ENCODE results near the gene IRF7. TPM values are rescaled to one million over a fixed set of nuclear protein-coding genes. Genes with fewer than 3 reads are reported as not detected.
A peak's percentile ranks its signal among the peaks of the same experiment; 100 is the strongest.

Gene IRF7
- total RNA-seq (17.7 and 24.7 TPM in 2 replicates), polyA plus RNA-seq (13.0 and 17.0 TPM in 2 replicates)

GRCh38 chr11:615504-616319, at the start of gene IRF7:
Gene IRF7, minus strand, starts transcription at chr11:615950. Its CDS starts 586 bp downstream, at chr11:615364.
- Histone ChIP-seq H3K27ac (peak within 1 kb of the TSS; percentile 64), H3K9me3 (ENCODE audit: low read depth) (no peaks in the 10 kb centered on the region), H3K27me3 (no peaks in the 10 kb centered on the region), H3K4me3 (peak within 1 kb of the TSS; percentile 70), H3K36me3 (peaks cover 19% of the 10 kb centered on the region), H3K4me1 (ENCODE audit: low read depth) (peaks cover 15% of the 10 kb centered on the region)
- no peak for TF ChIP-seq CTCF (IDR thresholded peaks at IDR 0.05; ENCODE audit: low read depth, low read length)
- DNase-seq (ENCODE audit: low read depth in 1 of 2, low spot score in 1 of 2) = peak; percentile 94 to 96

GRCh38 chr11:665062-665703, 49.4 kb upstream of the IRF7 start:
- H3K36me3 ChIP-seq = peaks cover 2% of the 10 kb centered on the region
- H3K27ac ChIP-seq = no peak overlapping the region
- H3K4me3 ChIP-seq = no peak overlapping the region
- DNase-seq (ENCODE audit: low read depth in 1 of 2, low spot score in 1 of 2) = peak in 1 of 2 donors; percentile 8
- peaks cover 8% of the 10 kb centered on the region for H3K4me1 ChIP-seq (ENCODE audit: low read depth)
- TF ChIP-seq CTCF (IDR thresholded peaks at IDR 0.05; ENCODE audit: low read depth, low read length) = no peak
- no peaks in the 10 kb centered on the region for H3K27me3 ChIP-seq
- H3K9me3 ChIP-seq (ENCODE audit: low read depth) = no peaks in the 10 kb centered on the region

- peak; percentile 57 to 68 for DNase-seq (ENCODE audit: low read depth in 1 of 2, low spot score in 1 of 2)
- Histone ChIP-seq H3K4me3 (no peak overlapping the region), H3K27me3 (no peaks in the 10 kb centered on the region), H3K27ac (no peak overlapping the region), H3K4me1 (ENCODE audit: low read depth) (peaks cover 8% of the 10 kb centered on the region), H3K9me3 (ENCODE audit: low read depth) (no peaks in the 10 kb centered on the region), H3K36me3 (peaks cover 2% of the 10 kb centered on the region)
- TF ChIP-seq CTCF (IDR thresholded peaks at IDR 0.05; ENCODE audit: low read depth, low read length) = peak; percentile 76
Observed at GRCh38 chr11:662689-663274, 47.0 kb upstream of the IRF7 start.

- peak overlapping the region; percentile 91 for H3K27ac ChIP-seq
- no peak for TF ChIP-seq CTCF (IDR thresholded peaks at IDR 0.05; ENCODE audit: low read depth, low read length)
- no peak for DNase-seq (ENCODE audit: low read depth in 1 of 2, low spot score in 1 of 2)
Observed at GRCh38 chr11:660681-661444, 45.1 kb upstream of the IRF7 start.

GRCh38 chr11:660281-660680, 44.5 kb upstream of the IRF7 start:
- no peaks in the 10 kb centered on the region for H3K9me3 ChIP-seq (ENCODE audit: low read depth)
- H3K27me3 ChIP-seq = no peaks in the 10 kb centered on the region
- no peak overlapping the region for H3K4me3 ChIP-seq
- no peak for TF ChIP-seq CTCF (IDR thresholded peaks at IDR 0.05; ENCODE audit: low read depth, low read length)
- H3K27ac ChIP-seq = peak overlapping the region; percentile 91
- H3K36me3 ChIP-seq = no peaks in the 10 kb centered on the region
- H3K4me1 ChIP-seq (ENCODE audit: low read depth) = peaks cover 8% of the 10 kb centered on the region
- DNase-seq (ENCODE audit: low read depth in 1 of 2, low spot score in 1 of 2) = no peak

More at GRCh38 chr11:660681-661444, 45.1 kb upstream of the IRF7 start:
- H3K4me1 ChIP-seq (ENCODE audit: low read depth) = peaks cover 8% of the 10 kb centered on the region
- H3K9me3 ChIP-seq (ENCODE audit: low read depth) = no peaks in the 10 kb centered on the region
- H3K36me3 ChIP-seq = peaks cover 2% of the 10 kb centered on the region
- no peaks in the 10 kb centered on the region for H3K27me3 ChIP-seq
- no peak overlapping the region for H3K4me3 ChIP-seq

All from cardiac muscle cell (in vitro differentiated cells and primary cell).